ENCODE results near the gene DNAJC11.

DNA sequence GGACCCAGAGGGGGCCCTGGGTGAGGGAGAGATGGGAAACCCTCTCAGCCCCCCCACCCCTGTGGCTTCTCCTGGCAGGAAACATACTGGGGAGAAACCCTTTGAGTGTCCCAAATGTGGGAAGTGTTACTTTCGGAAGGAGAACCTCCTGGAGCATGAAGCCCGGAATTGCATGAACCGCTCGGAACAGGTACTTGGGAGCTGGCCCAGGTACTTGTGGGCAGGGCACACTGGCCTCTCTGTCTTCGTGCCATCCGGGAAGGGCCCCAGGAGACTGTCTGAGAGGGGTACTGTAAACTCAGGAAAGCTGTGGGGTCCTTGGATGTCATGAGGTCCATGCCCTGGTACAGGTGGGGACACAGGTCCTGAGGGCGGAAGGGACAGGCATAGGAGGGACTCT, 115.8 kb downstream of the DNAJC11 start:
- TF ChIP-seq EZH2phosphoT487 (IDR thresholded peaks at IDR 0.05; ENCODE audit: insufficient read depth, low read depth), result no peak
- TF ChIP-seq EZH2 (IDR thresholded peaks at IDR 0.05; ENCODE audit: insufficient read depth, poor library complexity, severe bottlenecking), result no peak
